Head of caudate nucleus (tissue), 42 donors: ENCODE results near the gene WNT3A.
A peak's percentile ranks its signal among the peaks of the same experiment; 100 is the strongest.

Experiments
- DNase-seq, 42 donors: peaks; one replicate each; pipeline versions ENCODE4 v3.0.0 to v3.0.0-alpha.2; 2020 to 2021; ENCODE audit warnings: mixed read lengths in 7 of 42
- intact Hi-C: fragments of 100-400 bp; cut with DNase I; formaldehyde crosslinking; loops from one replicate; pipeline ENCODE4 v1.15.0; 2022

The WNT3A gene

DNA sequence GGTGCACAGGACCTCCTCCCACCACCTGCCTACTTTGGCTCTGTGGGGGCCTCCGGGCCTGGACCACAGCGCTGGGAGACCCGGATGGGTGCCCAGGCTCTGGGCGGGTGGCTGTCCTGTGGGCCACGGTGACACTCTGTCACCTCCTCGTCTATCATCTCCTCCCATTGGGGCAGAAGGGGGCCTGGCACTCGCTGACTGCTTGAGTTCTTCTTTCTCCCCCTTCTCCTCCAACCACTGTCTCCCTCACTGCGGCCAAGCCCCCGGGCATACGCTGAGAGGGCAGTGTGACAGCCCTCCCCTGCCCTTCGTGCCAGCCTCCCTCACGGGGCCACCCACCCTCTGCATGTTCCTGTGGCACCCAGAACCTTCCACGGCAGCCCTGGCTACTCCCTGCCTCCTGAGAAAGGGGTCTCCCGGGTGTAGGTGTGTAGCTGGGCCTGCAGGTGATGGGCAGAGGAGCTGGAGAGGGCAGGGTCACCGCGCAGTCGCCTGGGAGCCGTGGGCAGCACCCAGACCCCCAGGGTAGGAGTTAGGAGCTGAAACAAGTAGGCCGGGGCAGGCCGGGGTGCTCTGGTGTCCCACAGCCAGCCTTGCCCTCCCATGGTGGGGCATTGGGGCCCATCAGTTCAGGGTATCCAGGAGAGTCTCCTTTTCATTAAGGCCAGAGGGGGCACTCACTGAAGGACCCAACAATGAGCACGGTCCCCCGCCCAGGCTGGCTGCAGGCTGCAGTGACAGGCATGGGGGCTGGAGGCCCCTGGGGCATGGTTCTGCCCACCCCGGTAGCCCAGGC lies 66.5 kb downstream of the WNT3A start:
- peak in 10 of 42 donors; percentile 3 to 40 (median 13) for DNase-seq
- intact Hi-C loops = no loop called here

DNA sequence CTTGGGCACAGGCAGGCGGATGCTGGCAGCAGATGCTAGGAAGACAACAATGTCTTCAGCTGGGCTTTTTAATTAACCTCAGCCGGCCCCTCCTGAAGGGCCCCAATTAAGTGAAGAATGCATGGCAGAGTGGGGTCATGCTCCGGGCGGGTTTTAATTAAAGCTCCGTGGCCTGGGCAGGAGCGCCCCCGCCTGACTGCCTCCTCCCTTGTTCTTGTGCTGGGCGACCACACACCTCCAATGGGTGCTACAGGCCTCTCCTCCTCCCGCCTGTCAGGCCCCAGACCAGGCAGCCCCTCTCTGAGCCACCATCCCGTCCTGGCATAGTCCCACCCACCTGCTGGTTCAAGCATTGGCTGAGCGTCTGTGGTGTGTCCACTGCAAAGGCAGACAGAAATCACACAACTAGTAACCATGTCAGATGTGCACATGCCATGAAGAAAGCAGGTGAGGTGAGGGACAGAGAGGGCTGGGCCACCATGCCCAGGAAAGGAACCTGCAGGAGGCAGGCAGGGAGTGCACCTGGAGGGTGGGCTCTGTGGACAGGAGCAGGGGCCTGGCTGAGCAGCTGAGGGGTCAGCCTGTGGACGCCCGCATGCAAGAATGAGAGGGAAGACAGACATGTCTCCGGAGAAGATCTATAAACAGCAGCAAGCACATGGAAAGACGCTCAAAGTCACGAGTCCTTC lies 67.2 kb downstream of the WNT3A start:
- peak in 8 of 42 donors; percentile 3 to 43 (median 14) for DNase-seq
- intact Hi-C loops = no loop called here

DNA sequence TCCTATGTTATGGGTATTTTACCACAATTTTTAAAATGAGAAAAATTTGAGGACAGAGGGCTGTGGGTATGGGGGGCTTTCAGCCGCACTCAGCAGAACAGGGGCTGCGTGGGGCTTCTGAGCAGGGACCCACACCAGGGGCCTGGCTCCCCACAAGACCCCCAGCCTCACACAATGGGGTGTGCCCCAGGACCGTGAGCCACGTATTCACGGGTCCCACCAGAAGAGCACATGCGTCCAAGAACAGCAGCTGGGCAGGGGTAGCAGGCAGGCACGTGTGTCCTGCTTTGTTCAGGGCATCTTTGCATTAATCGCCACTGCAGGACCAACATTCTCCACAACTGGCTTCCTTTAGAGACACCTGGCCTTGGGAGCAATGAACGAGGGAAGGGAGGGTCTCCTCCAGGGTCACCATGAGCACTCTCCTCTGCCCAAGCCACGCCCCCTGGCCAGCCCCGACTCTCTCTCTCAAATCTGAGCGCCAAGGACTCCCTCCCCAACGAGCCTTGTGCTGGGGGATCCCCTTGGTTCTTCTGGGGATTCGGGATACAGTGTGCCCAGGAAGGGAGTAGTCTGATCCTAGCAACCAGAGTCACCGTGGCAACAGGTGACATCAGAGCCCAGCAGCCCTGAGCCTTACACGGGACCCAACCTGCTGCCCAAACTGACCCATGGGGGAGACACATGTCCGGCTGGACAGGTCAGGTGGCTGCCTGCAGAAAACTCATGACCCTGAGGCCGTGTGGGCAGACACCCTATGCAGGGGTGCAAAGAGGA lies 68.3 kb downstream of the WNT3A start:
- intact Hi-C loops = no loop called here
- peak in 13 of 42 donors; percentile 3 to 38 (median 15) for DNase-seq

DNA sequence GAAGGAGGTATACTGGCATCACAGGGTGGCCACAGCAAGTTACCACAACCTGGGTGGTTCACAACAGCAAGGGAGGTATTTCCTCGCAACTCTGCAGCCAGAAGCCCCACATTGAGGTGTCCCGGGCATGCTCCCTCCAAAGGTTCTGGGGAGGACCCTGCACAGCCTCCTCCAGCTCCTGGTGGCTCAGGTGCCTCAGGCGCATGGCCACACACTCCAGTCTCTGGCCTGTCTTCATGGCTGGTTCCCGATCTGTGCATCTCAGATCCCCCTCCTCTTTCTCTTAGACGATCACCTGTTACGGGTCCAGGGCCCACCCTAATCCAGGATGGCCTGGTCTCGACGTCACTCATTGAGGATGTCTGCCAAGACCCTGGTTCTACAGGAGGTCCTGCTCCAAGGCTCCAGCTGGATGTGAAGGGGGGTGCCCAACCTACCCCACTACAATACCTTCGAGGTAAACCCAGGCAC lies 69.0 kb downstream of the WNT3A start:
- DNase-seq = peak in 13 of 42 donors; percentile 1 to 33 (median 9)
- intact Hi-C loops = no loop called here

DNA sequence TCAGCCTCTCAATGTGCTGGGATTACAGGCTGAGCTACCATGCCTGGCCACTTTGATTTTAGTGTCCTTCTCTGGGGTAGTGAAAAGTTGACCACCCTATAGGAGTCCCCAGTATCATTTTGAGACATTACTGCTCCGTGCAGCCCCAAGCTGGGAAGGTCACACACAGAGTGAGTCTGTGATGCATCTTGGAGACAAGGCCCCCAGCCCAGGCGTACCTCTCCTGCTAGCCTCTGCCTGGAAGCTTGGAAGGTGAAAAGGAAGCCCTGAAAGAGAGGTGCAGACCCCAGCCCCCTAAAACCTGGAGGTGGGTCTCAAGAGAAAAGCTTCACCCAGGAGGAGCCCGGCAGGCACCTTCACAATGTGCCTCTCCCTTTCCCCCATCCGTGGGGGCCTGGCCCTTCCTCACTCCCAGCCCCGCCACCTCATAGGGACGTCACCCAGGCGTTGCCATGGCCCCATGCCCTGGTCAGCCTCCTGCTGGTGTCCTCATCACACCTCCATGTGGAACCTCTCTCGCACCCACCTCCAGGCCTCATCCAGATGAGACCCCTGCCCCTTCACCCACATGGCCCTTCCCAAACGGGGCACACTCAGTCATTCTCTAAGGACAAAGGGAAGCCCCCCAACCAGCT lies 70.1 kb downstream of the WNT3A start:
- peak in 13 of 42 donors; percentile 3 to 43 (median 10) for DNase-seq
- intact Hi-C loops = no loop called here

DNA sequence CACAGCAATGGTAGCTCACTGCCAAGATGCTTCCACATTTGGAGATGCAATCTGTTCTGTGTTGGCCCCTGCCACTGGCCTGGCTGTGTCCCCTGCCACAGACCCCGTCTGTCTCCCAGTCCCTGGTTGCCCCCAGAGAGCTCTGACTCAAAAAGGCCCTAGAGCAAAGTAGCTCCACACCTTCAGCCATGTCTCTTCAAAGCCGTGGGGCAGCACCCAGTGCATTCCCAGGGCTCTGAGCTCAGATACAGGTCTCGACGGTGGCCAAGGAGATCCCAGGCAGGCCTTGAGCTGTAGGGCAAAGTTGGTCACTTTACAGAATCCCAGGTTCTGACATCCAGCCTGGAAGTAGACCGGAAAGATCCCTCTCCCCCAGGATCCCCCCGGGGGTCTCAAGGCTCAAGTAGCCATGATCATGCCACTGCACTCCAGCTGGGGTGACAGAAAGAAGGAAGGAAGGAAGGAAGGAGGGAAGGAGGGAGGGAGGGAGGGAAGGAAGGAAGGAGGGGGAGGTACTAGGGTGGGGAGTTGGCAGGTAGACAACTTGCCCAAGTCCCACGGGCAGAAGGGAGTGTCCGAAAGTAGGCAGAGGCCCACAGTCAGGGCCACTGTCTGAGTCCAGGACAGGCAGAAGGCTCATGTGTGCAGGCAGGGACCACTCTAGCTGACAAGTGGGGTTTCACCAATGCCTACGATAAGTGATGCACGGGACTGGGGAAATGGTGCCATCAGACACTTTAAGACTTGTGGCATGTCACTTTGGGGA lies 71.0 kb downstream of the WNT3A start:
- intact Hi-C loops = no loop called here

DNA sequence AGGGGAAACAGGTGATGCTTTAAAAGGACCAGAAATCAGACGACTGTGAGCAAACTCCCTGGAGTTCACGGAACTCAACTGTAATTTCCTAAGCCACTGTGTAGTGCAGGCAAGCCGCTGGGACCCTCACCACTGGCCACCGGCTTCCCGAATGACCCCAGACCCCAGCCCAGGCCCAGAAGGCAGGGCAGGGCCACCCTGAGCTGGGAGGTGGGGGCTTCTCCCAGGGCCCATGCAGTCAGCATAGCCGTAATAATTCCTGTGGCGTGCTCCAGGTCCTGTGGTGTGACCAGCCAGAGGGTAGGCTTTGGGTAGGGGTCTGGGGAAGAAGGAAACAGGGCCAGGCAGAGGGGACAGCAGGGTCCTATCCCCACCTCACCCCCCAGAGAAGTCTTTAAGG lies 72.2 kb downstream of the WNT3A start:
- intact Hi-C loops = no loop called here
- peak in 6 of 42 donors; percentile 1 to 26 (median 5) for DNase-seq

More for the DNA sequence above, 71.0 kb downstream of the WNT3A start:
- DNase-seq = peak in 14 of 42 donors; percentile 1 to 30 (median 11)

DNA sequence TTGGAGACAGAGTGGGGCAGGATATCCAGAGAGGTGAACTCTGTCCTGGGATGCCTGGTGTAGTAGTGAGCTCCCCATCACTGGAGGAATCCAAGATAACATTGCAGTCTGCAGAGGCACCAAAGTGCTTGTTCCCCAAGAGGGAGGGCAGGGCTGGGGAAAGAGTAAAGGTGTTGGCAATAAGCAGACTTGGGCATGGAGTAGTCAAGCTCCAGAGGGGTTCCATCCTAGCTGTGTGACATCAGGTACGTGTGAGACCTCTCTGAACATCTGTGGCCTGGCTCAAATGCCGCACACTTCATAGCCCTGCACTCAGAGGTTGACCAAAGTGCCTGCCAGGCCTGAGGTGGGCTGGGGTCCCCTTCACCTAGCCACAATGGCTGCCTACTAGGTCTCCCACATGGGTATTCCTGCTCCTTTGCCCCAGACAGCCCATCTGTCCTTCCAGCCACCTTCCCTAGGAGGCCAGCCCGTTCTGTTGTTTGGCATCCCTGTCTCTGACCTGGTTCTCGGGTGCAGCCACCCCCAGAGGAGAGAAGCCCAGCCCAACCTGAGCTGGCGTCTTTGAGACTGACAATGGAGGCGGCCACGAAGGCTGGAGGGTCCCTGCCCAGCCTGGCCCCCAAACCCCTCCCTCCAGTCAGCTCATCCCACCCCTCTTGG lies 72.9 kb downstream of the WNT3A start:
- intact Hi-C loops = loop anchor here (10.0 kb wide), 1 partner anchor 345 kb away; the partner anchor contains the start of genes JMJD4 and SNAP47
- peak in 11 of 42 donors; percentile 1 to 26 (median 11) for DNase-seq

DNA sequence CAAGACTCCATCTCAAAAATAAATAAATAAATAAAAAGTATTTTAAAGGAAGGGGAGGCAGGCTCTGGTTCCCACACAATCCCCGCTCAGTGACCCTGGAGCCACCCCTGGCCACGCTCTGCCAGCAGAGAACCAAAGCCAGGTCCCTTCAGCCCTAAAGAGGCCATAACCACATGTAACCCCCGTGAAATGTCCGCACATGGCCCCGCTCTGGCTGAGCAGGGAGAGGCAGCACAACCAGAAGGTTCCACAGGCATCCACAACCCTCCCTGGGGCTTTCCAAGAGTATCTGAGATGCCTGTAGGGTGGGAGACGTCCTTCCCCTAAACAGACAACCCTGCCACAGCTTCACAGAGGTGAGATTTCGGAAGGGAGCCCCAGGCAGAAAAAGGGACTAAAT lies 74.3 kb downstream of the WNT3A start:
- intact Hi-C loops = loop anchor here (10.0 kb wide), 1 partner anchor 346 kb away; the partner anchor contains the start of genes JMJD4 and SNAP47
- peak in 4 of 42 donors; percentile 6 to 33 (median 19) for DNase-seq

DNA sequence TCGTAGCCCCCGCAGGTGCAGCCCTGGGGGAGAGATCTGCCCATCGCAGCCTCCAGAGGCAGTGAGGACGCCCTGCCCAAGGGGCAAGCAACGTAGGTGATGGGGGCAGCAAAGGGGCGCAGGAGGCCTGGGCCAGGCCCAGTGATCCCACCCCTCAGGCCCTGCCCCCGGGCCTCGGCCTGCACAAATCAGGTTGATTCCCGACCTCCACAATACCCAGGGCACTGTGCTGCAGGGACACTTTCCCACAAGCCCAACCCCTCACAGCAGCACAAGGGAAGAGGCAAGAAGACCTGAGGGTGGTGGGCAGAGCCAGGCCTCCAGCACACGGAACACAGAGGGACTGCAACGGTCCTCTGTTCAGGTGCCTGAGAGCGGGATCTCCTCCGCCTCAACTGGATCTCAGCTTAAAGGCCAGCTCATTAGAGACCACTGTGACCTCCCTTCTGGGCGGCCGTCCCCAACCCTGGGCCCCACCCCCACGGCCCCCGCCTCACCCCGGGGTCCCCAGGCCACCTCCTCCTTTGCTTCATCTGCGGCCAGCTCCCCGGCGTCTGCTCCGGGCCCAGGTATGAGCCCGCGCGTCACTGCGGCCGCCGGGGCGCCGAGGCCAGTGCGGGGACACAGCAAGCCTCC lies 74.9 kb downstream of the WNT3A start:
- peak in 6 of 42 donors; percentile 5 to 43 (median 22) for DNase-seq
- intact Hi-C loops = loop anchor here (10.0 kb wide), 1 partner anchor 347 kb away; the partner anchor contains the start of genes JMJD4 and SNAP47

DNA sequence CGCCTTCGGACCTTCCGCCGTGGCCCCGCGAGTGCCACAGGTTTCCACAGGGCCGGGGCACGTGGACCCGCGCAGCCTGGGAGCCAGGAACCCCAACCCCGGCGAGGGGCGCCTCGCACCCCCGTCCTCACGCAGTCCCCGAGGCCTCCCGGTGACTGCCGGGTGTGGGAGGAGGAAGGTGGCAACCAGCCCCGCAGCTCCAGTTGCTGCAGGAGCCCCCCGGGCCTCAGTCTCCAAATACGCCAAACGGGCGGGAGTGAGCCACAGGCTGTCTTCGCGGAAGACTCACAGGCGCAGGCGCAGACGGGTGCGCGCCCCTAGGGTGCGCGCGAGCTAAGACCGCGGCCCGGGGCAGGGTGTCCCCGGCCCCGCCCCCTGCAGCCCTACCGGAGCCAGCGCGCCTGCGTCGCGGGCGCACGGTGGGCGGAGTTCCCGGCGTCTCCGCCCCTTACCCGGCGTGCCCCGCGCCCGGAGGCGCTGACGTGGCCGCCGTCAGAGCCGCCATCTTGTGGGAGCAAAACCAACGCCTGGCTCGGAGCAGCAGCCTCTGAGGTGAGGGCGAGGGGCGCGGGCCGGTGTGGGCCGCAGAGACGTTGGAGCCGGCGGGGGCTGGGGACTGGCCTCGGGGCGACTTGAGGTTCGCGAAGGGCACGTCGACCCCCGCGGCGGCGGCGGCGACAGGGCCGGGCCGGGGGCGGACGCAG lies 75.6 kb downstream of the WNT3A start, which contains the start of gene ARF1:
Gene ARF1 (plus strand): TSS at position 495 of the 704 bp plus-strand sequence. CDS start 14,407 bp downstream, outside the sequence.
- intact Hi-C loops = loop anchor here (10.0 kb wide), 1 partner anchor 348 kb away; the partner anchor contains the start of genes JMJD4 and SNAP47
- peak; percentile 71 to 96 (median 91) for DNase-seq

DNA sequence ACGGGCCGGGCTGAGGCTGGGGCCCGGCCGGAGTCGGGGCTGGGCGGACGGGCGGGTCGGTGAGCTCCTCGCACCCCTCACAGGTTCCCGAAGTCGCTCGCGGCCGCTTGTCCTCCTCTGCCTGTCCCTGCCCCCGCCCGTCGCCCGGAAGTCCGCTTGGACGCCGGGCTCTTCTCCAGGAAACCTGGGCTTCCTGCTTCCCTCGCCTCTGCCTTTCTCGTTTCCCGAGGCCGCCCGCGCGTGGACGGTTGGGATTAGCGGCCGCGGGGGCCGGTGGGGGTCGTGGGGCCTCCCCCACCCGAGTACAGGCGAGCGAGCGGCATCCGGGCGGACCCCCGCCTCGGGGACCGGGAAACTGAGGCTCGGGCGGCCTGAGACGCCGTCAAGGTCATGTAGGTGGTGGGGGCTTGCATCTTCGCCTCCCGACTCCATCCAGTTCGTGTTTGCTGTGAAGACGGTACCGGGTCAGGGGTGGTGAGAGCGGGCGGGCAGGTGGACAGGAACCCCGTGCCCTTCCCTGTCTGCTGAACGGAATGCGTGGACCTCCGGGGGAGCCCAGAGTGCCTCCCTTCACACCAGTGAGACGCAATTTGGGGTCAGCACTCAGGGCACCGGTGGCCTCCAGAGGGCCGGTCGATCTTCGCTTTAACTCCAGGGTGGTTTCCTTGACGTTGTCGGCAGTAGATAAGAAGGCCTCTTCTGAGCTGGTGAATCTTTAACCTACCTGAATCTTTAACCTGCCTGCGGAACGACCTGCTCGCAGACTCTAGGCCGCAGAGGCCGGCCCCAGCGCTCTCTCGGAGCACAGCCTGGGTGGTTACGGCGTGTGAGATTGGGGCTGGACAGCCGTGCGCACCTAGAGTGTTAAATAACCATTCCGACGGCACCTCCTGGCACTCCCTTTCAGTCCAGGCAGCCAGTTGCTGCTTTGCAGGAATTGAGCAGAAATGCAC lies 76.4 kb downstream of the WNT3A start:
- DNase-seq = peak in 20 of 42 donors; percentile 32 to 68 (median 46)
- intact Hi-C loops = loop anchor here (10.0 kb wide), 1 partner anchor 348 kb away; the partner anchor contains the start of genes JMJD4 and SNAP47

DNA sequence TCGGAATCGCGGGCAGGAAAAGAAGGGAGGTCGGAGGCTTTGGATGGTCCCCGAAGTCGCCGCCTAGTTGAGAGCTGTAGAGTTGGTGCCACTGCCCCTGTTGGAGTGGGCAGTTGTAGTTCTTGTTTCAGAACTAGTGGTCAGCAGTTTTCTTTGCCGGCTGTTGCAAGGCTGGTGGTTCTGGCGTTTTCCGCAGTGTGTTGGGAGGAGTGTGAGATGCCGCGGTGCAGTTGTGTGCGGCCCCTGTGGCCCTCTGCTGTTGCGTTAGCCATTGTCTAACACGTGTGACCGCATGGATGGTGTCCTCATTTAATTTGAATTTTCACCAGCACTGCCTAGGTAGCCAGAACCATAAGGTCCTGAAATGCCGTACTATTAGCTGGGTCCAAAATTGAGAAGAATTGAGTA lies 77.1 kb downstream of the WNT3A start:
- intact Hi-C loops = loop anchor here (2.0 to 10.0 kb wide), 2 partner anchors 19 to 349 kb away; partner anchors contain the start of genes C1orf35, JMJD4 and SNAP47
- DNase-seq = peak in 12 of 42 donors; percentile 30 to 54 (median 42)

DNA sequence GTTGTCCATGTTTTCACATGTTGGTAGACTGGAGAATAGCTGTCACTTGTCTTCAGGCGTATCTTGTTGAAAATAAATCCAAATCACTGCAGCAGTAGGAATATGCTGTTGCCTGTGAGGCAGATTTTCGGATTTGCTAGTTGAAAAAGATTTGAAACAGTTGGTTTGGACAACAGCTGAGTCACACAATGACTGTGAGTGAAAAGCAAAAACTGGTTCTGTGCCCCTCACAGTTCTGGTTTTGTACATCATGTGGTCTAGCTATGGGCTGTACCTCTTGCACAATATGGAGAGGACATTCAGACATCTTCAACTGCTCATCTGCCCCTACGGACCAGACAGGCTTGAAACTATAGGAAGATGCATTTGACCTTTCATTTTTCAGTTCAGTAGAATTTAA lies 77.5 kb downstream of the WNT3A start:
- intact Hi-C loops = loop anchor here (2.0 to 10.0 kb wide), 2 partner anchors 18 to 350 kb away; partner anchors contain the start of genes C1orf35, JMJD4 and SNAP47
- DNase-seq = peak in 3 of 42 donors; percentile 2 to 29 (median 2)
